Endothelial cell of umbilical vein (primary cell): ENCODE data around the gene CACHD1. TPM values are rescaled to one million over a fixed set of nuclear protein-coding genes. Genes with fewer than 3 reads are reported as not detected.

Experiments
- BruUV-seq: library from RNA; stranded (reverse); fragments of 400-500 nt; replicated peaks from 2 replicates; lab custom pipeline; 2021; lab: Mats Ljungman, UMichigan
- CTCF ChIA-PET: fragments of 300-600, 350-600 bp; sonication (Branson Sonifier 250); formaldehyde crosslinking; loops from one replicate; lab custom pipeline; 2021; ENCODE audit warnings: antibody characterized with exemption, inconsistent platforms; lab: Charles Lee
- POLR2A ChIA-PET: fragments of 300-600, 350-600 bp; sonication (Branson Sonifier 250); formaldehyde crosslinking; loops from one replicate; lab custom pipeline; 2021; ENCODE audit warnings: antibody characterized with exemption, inconsistent platforms; lab: Charles Lee
- DNase-seq: peaks from one replicate; pipeline ENCODE4 v3.0.0-alpha.2; 2011; ENCODE audit warnings: low read depth, low spot score
- FAIRE-seq: peaks from 2 replicates; lab custom pipeline; 2011; peaks lifted over from hg19 to GRCh38; lab: Jason Lieb, UNC
- H2AFZ ChIP-seq: 2 replicates; pipeline ENCODE4 v1.6.0; 2012; ENCODE audit warnings: low read depth, low read length, control low read depth, inconsistent platforms
- H3K27ac ChIP-seq: 2 replicates; pipeline ENCODE4 v1.5.1; 2011; ENCODE audit warnings: low read depth, mild to moderate bottlenecking, control low read depth, low read length, moderate library complexity; ENCODE audit not compliant: insufficient read depth
- H3K27me3 ChIP-seq, 2 experiments: 2 replicates each; pipeline versions ENCODE4 v1.6.0 to v1.6.1; 2011; ENCODE audit warnings: low read length in 2 of 2, mixed read lengths in 1 of 2; ENCODE audit not compliant: control insufficient read depth in 2 of 2, insufficient read depth in 2 of 2
- H3K36me3 ChIP-seq, 2 experiments: 2 replicates in 1 of 2; 3 replicates in 1 of 2; pipeline ENCODE4 v1.5.1; 2011; ENCODE audit warnings: low read length in 2 of 2, mild to moderate bottlenecking in 1 of 2, moderate library complexity in 1 of 2; ENCODE audit not compliant: control insufficient read depth in 2 of 2, insufficient read depth in 2 of 2; ENCODE audit errors: extremely low read depth in 1 of 2
- H3K4me1 ChIP-seq: 3 replicates; pipeline ENCODE4 v1.5.1; 2011; ENCODE audit warnings: mild to moderate bottlenecking, low read length; ENCODE audit not compliant: control insufficient read depth, insufficient read depth; ENCODE audit errors: extremely low read depth
- H3K4me2 ChIP-seq: 2 replicates; pipeline ENCODE4 v1.6.1; 2011; ENCODE audit warnings: low read length, control low read depth, mixed read lengths; ENCODE audit not compliant: insufficient read depth
- H3K4me3 ChIP-seq, 3 experiments: fragments of 200-600 bp in 1 of 3; sonication (generic), shearing (Covaris generic) in 1 of 3; replicated peaks in 1 of 3; 2 replicates each; pipeline ENCODE4 v1.5.1; 2011 to 2016; ENCODE audit warnings: control low read depth in 3 of 3, low read length in 3 of 3, mild to moderate bottlenecking in 2 of 3, inconsistent platforms in 1 of 3, low read depth in 1 of 3, moderate library complexity in 1 of 3; ENCODE audit not compliant: insufficient read depth in 1 of 3
- H3K79me2 ChIP-seq: 2 replicates; pipeline ENCODE4 v1.6.0; 2012; ENCODE audit warnings: low read length, inconsistent platforms; ENCODE audit not compliant: control insufficient read depth, insufficient read depth
- H3K9ac ChIP-seq: replicated peaks from 2 replicates; pipeline ENCODE3; 2011; ENCODE audit warnings: low read length, control low read depth; ENCODE audit not compliant: insufficient read depth; ENCODE audit errors: extremely low read depth
- H3K9me1 ChIP-seq: replicated peaks from 3 replicates; pipeline ENCODE4 v1.6.0; 2011; ENCODE audit warnings: mild to moderate bottlenecking, low read length; ENCODE audit not compliant: control insufficient read depth, insufficient read depth; ENCODE audit errors: extremely low read depth
- H3K9me3 ChIP-seq: replicated peaks from 2 replicates; pipeline ENCODE4 v1.5.1; 2012; ENCODE audit warnings: low read length, inconsistent platforms; ENCODE audit not compliant: control insufficient read depth, insufficient read depth
- H4K20me1 ChIP-seq: replicated peaks from 2 replicates; pipeline ENCODE3; 2011; ENCODE audit warnings: mild to moderate bottlenecking, low read length; ENCODE audit not compliant: control insufficient read depth, insufficient read depth; ENCODE audit errors: extremely low read depth
- EZH2 ChIP-seq: IDR thresholded peaks from 2 replicates; pipeline ENCODE4 v1.6.1; 2012; ENCODE audit warnings: borderline replicate concordance, low read depth, mild to moderate bottlenecking, moderate library complexity, low read length, inconsistent platforms; ENCODE audit not compliant: severe bottlenecking
- FOS ChIP-seq: IDR thresholded peaks from 2 replicates; pipeline ENCODE4 v1.6.1; 2011; ENCODE audit warnings: mild to moderate bottlenecking, low read length, moderate library complexity, borderline replicate concordance; ENCODE audit not compliant: insufficient read depth
- GATA2 ChIP-seq: IDR thresholded peaks from 2 replicates; pipeline ENCODE4 v1.7.0; 2011; ENCODE audit warnings: low read depth, mild to moderate bottlenecking, moderate library complexity, mixed read lengths, low read length; ENCODE audit not compliant: insufficient read length, insufficient read depth
- JUN ChIP-seq: IDR thresholded peaks from 2 replicates; pipeline ENCODE4 v1.6.1; 2011; ENCODE audit warnings: borderline replicate concordance, low read depth; ENCODE audit not compliant: insufficient read length, insufficient read depth
- MYC ChIP-seq: IDR thresholded peaks from one replicate; pipeline ENCODE4 v1.6.1; 2011; ENCODE audit warnings: mild to moderate bottlenecking, low read depth, low read length
- POLR2A ChIP-seq: IDR thresholded peaks from 2 replicates; pipeline ENCODE4 v1.6.1; 2012; ENCODE audit warnings: low read depth, mild to moderate bottlenecking, control low read depth, low read length
- POLR2AphosphoS5 ChIP-seq: IDR thresholded peaks from 2 replicates; pipeline ENCODE4 v1.6.1; 2012; ENCODE audit warnings: low read depth, mild to moderate bottlenecking, control low read depth, low read length, moderate library complexity; ENCODE audit not compliant: insufficient read depth
- dilution Hi-C: fragments of 300-500 bp; cut with MboI; formaldehyde crosslinking; loops from one replicate; pipeline ENCODE4 v1.15.0; 2019; ENCODE audit warnings: low sequenced_read_pairs; ENCODE audit not compliant: extremely low pct_ligation_motif_present
- intact Hi-C: fragments of 100-400 bp; cut with micrococcal nuclease; formaldehyde crosslinking; loops from one replicate; pipeline ENCODE4 v1.10.0; 2022
- polyA plus RNA-seq, 4 experiments: library from polyadenylated mRNA; depleted of rRNA in 3 of 4; stranded (reverse) in 3 of 4; unstranded in 1 of 4; fragments of >200 nt; gene quantifications; 2 replicates each; pipeline versions ENCODE4 v1.2.1 to v1.2.3, GENCODE V29; 2011 to 2012; ENCODE audit warnings: missing spikeins in 1 of 4
- total RNA-seq: library from RNA; stranded (reverse); gene quantifications from 2 replicates; pipeline ENCODE4 v1.2.3, GENCODE V29; 2021
- TF ChIP-seq, protein P1 (sequence below), 2 donors: IDR thresholded peaks; 1 replicate in 1 of 2; 2 replicates in 1 of 2; pipeline ENCODE4 v1.5.1; 2011; ENCODE audit warnings: low read length in 2 of 2, mild to moderate bottlenecking in 2 of 2, moderate library complexity in 2 of 2, control low read depth in 1 of 2, inconsistent platforms in 1 of 2, low read depth in 1 of 2; ENCODE audit not compliant: insufficient read depth in 1 of 2; ENCODE audit errors: extremely low read depth in 1 of 2
- TF ChIP-seq, protein P2 (sequence below): IDR thresholded peaks from 2 replicates; pipeline ENCODE4 v1.6.1; 2011; ENCODE audit not compliant: insufficient read depth, insufficient read length

Gene CACHD1
- total and polyA plus RNA-seq, 2 donors (not counting 3 experiments of a cell fraction or from before 2014, with no cell fraction given), result 3.6 to 9.3 TPM

DNA sequence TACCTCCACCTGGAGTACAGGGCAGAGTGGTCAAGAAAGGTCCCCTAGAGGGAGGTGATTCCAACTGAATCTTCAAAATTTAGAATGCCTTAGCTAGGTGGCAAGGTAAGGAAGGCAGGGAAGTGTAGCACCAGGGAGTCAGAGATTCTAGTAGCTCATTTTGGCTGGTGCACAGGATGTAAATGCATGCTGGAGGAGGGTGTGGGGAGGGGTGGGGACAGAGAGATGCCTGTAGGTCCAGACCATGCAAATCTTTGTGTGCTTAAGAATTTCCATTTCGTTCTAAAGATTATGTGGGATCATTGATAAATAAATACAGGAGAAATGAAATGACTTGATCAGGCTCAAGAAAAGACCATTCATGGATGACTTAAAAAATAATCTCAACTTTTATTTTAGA is 11.0 kb upstream of the CACHD1 start:
- DNase-seq (no peak), FAIRE-seq (no peak)
- no peak overlapping the region for H3K27ac ChIP-seq
- BruUV-seq, result no TSS peak
- H3K4me1 ChIP-seq, result no peaks in the 10 kb centered on the region
- H3K9me3 ChIP-seq, result no peaks in the 10 kb centered on the region
- H3K4me2 ChIP-seq, result no peak overlapping the region
- H4K20me1 ChIP-seq, result no peaks in the 10 kb centered on the region
- TF ChIP-seq, protein P1, sequence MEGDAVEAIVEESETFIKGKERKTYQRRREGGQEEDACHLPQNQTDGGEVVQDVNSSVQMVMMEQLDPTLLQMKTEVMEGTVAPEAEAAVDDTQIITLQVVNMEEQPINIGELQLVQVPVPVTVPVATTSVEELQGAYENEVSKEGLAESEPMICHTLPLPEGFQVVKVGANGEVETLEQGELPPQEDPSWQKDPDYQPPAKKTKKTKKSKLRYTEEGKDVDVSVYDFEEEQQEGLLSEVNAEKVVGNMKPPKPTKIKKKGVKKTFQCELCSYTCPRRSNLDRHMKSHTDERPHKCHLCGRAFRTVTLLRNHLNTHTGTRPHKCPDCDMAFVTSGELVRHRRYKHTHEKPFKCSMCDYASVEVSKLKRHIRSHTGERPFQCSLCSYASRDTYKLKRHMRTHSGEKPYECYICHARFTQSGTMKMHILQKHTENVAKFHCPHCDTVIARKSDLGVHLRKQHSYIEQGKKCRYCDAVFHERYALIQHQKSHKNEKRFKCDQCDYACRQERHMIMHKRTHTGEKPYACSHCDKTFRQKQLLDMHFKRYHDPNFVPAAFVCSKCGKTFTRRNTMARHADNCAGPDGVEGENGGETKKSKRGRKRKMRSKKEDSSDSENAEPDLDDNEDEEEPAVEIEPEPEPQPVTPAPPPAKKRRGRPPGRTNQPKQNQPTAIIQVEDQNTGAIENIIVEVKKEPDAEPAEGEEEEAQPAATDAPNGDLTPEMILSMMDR (IDR thresholded peaks at IDR 0.05; ENCODE audit: extremely low read depth in 1 of 2, insufficient read depth in 1 of 2, low read depth in 1 of 2, low read length in 2 of 2), result no peak
- no peak for TF ChIP-seq POLR2AphosphoS5
- TF ChIP-seq JUN, result no peak
- TF ChIP-seq, protein P2, sequence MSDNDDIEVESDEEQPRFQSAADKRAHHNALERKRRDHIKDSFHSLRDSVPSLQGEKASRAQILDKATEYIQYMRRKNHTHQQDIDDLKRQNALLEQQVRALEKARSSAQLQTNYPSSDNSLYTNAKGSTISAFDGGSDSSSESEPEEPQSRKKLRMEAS, result no peak
- no peak for TF ChIP-seq EZH2
- intact Hi-C loops, result no loop called here
- H3K4me3 ChIP-seq, result no peak overlapping the region
- no peak overlapping the region for H3K9ac ChIP-seq
- ChIA-PET POLR2A (no interaction called here), CTCF (no interaction called here)
- H3K36me3 ChIP-seq, result no peaks in the 10 kb centered on the region
- H3K27me3 ChIP-seq, result peaks cover 0 to 2% of the 10 kb centered on the region in 2 experiments
- no peaks in the 10 kb centered on the region for H3K9me1 ChIP-seq
- no peaks in the 10 kb centered on the region for H3K79me2 ChIP-seq
- no peak overlapping the region for H2AFZ ChIP-seq
- dilution Hi-C loops, result no loop called here

DNA sequence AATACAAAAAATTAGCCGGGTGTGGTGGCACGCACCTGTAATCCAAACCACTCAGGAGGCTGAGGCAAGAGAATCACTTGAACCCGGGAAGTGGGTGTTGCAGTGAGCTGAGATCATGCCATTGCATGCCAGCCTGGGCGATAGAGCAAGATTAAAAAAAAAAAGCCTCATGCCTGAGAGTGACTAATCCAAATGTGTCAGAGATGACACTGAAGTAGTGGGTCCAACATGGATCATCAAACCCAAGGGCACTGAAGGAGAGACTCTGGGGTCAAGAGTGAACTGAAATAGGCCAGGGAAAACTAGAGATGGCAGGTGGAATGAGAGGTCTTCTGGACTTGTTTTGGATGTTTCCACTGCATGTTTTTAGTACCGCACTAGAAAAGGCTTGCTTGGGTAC is 10.2 kb upstream of the CACHD1 start:
- no peak for TF ChIP-seq POLR2AphosphoS5
- TF ChIP-seq FOS, result no peak
- TF ChIP-seq, protein P2, result no peak
- no peak for TF ChIP-seq GATA2
- TF ChIP-seq POLR2A, result no peak
- TF ChIP-seq EZH2, result no peak
- TF ChIP-seq, protein P1 (IDR thresholded peaks at IDR 0.05; ENCODE audit: extremely low read depth in 1 of 2, insufficient read depth in 1 of 2, low read depth in 1 of 2, low read length in 2 of 2), result no peak
- no peak for TF ChIP-seq MYC
- ChIA-PET POLR2A (no interaction called here), CTCF (no interaction called here)
- Histone ChIP-seq H3K27ac (no peak overlapping the region), H3K4me2 (no peak overlapping the region), H3K9me1 (no peaks in the 10 kb centered on the region), H3K9me3 (no peaks in the 10 kb centered on the region), H3K27me3 (peaks cover 0 to 2% of the 10 kb centered on the region in 2 experiments), H3K9ac (no peak overlapping the region), H4K20me1 (no peaks in the 10 kb centered on the region), H3K4me3 (no peak overlapping the region), H3K36me3 (no peaks in the 10 kb centered on the region), H2AFZ (no peak overlapping the region), H3K4me1 (no peaks in the 10 kb centered on the region), H3K79me2 (no peaks in the 10 kb centered on the region)
- intact Hi-C loops, result no loop called here
- no peak for FAIRE-seq
- no peak for DNase-seq
- dilution Hi-C loops, result no loop called here
- no TSS peak for BruUV-seq
